GM10248 (cell line): Measurements from ENCODE around the gene CDK5RAP2.

Experiments used
- CTCF ChIA-PET: fragments of 300-600 bp; sonication (Branson Sonifier 250); formaldehyde crosslinking; extraction: SDS; loops from one replicate; lab custom pipeline; 2021; ENCODE audit warnings: antibody characterized with exemption; lab: Yijun Ruan, JAX
- POLR2A ChIA-PET: fragments of 350-650 bp; sonication (Branson Sonifier 250); formaldehyde crosslinking; extraction: SDS; loops from one replicate; lab custom pipeline; 2020; ENCODE audit warnings: antibody characterized with exemption; lab: Yijun Ruan, JAX
- DNase-seq: peaks from one replicate; pipeline ENCODE4 v3.0.0; 2012; ENCODE audit errors: extremely low spot score
- CTCF ChIP-seq: IDR thresholded peaks from 2 replicates; pipeline ENCODE4 v1.5.1; 2012; ENCODE audit warnings: mild to moderate bottlenecking, low read depth; ENCODE audit errors: extremely low read depth, missing control alignments, control extremely low read depth

The CDK5RAP2 gene

GRCh38 chr9:120478208-120478607, 101.8 kb downstream of the CDK5RAP2 start:
- TF ChIP-seq CTCF, result no peak
- CTCF ChIA-PET, result interaction anchor here (1.2 to 2.4 kb wide), 14 partner anchors 10 to 930 kb away, joined by 3 to 23 read pairs (median 8); no protein-coding TSS in a partner anchor
- no peak for DNase-seq
- POLR2A ChIA-PET, result no interaction called here

GRCh38 chr9:120477534-120478001, 102.4 kb downstream of the CDK5RAP2 start:
- TF ChIP-seq CTCF, result peak; percentile 75
- CTCF ChIA-PET, result interaction anchor here (0.6 to 2.4 kb wide), 32 partner anchors 9 to 929 kb away, joined by 3 to 23 read pairs (median 5); no protein-coding TSS in a partner anchor
- POLR2A ChIA-PET, result no interaction called here
- DNase-seq, result peak; percentile 39

- ChIA-PET POLR2A (interaction anchor here (0.6 kb wide), 1 partner anchor 369 kb away, joined by 5 read pairs; no protein-coding TSS in a partner anchor), CTCF (interaction anchor here (2.3 kb wide), 1 partner anchor 10 kb away, joined by 5 read pairs; no protein-coding TSS in a partner anchor)
- no peak for TF ChIP-seq CTCF
- DNase-seq, result no peak
Measured at GRCh38 chr9:120475341-120475740, 104.6 kb downstream of the CDK5RAP2 start.

GRCh38 chr9:120474591-120475243, 105.2 kb downstream of the CDK5RAP2 start:
- POLR2A ChIA-PET, result no interaction called here
- no peak for TF ChIP-seq CTCF
- CTCF ChIA-PET, result interaction anchor here (2.3 kb wide), 1 partner anchor 10 kb away, joined by 5 read pairs; no protein-coding TSS in a partner anchor

GRCh38 chr9:120473608-120474007, 106.4 kb downstream of the CDK5RAP2 start:
- ChIA-PET POLR2A (no interaction called here), CTCF (no interaction called here)
- DNase-seq, result no peak
- TF ChIP-seq CTCF, result no peak

More at GRCh38 chr9:120474591-120475243, 105.2 kb downstream of the CDK5RAP2 start:
- DNase-seq, result no peak

GRCh38 chr9:120465685-120466407, 114.1 kb downstream of the CDK5RAP2 start:
- TF ChIP-seq CTCF, result no peak
- CTCF ChIA-PET, result no interaction called here
- POLR2A ChIA-PET, result no interaction called here
- no peak for DNase-seq
